Stimulated activated CD8-positive, alpha-beta memory T cell treated with anti-CD3 and anti-CD28 coated beads, Interleukin-4, amount 100 ng/mL, for 48 hours (primary cell): Measurements from ENCODE around the gene ERV3-1.
"Not testable (repeated sequence)": the region's sequence is repeated elsewhere in the genome, so short reads cannot be mapped to it uniquely, and the experiment has no call there.

ENCODE experiments used
- DNase-seq: peaks from one replicate; pipeline ENCODE4 v3.0.0-alpha.2; 2020

The ERV3-1 gene

DNA sequence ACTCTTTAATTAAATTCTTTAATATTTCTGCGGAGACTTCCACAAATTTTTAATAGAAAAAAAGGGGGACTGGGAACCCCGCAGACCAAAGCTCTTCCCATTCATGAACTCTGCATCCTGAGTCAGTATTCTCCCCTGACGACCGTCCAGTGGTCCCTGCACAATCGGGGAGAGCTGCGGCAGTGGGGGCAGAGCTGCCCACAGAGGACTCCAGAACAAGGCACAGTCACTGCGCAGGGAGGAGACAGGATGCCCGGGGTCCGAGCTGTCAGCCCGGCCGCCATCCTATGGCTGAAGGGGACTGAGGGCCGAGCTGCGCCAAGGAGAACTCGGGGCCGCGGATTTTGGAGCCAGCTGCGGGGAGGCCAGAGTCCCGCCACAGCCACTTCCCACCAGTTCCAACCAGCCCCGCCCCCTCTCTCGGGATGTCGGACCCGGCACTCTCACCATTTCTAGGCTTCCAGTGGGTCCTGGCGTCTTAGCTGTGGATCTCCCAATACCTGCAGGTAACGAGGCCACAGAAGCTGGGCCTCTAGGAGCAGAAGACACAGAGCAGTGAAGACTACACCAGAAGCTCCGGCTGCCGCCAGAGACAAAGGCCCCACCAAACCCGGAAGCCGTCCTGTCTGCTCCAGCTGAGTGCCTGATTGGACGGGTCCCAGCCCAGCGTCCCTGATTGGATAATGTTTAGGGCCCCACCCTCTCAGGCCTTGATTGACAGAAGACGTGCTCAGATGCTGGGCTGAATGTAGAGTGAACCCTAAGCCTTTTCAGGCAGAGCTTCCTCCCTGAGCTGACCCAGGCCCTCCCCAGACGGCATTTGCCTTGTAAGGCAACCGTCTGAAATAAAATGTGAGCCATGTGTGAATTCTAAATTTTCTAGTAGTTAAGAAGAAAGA is at the start of gene ERV3-1:
Gene ERV3-1, minus strand, starts transcription at position 594 of the 899 bp plus-strand sequence. CDS start 13,661 bp downstream, outside the sequence.
- DNase-seq = peak; percentile 90

- DNase-seq = not testable (repeated sequence)
These were observed 49.3 kb upstream of the ERV3-1 start for GRCh38 chr7:65055786-65056185.

GRCh38 chr7:65054466-65054994 is 48.0 kb upstream of the ERV3-1 start:
- not testable (repeated sequence) for DNase-seq

DNA sequence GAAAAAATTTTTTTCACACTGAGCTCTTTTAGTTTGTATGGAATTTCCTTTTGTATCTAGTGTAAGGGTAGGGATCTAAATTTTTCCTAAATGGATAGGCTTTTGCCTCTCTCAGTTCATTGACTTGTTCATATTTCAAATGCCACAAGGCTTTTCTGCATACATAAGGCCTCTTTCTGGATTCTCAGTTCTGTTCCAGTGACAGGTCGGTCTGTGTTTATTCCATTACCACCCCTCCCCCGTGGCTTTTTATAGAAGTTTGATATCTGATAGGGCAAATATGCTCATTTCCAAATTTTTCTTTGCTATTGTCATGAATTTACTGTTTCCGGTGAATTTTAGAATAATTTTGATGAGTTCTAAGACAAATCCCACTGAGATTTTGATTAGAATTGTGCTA is 45.2 kb upstream of the ERV3-1 start:
- not testable (repeated sequence) for DNase-seq

- DNase-seq = not testable (repeated sequence)
These were observed 44.7 kb upstream of the ERV3-1 start for GRCh38 chr7:65051139-65051538.

GRCh38 chr7:65046329-65046728 is 39.8 kb upstream of the ERV3-1 start:
- DNase-seq = not testable (repeated sequence)

DNA sequence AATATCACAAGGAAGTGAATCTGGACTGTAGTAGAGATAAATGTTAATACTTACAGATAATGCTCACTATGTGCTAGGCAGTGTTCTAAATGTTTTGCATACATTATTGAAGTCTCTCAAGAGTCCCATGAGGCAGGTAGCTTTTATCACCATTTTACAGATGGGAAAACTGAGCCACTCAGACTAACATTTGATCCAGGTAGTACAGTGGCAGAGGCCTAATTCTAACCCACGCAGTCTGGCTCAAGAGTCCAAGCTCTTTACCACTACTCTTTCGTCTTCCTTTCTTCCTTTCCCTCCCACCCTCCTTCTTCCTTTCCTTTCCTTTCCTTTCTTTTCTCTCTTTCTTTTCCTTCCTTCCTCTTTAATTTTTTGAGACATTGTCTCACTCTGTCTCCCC is 39.1 kb upstream of the ERV3-1 start:
- DNase-seq = not testable (repeated sequence)

DNA sequence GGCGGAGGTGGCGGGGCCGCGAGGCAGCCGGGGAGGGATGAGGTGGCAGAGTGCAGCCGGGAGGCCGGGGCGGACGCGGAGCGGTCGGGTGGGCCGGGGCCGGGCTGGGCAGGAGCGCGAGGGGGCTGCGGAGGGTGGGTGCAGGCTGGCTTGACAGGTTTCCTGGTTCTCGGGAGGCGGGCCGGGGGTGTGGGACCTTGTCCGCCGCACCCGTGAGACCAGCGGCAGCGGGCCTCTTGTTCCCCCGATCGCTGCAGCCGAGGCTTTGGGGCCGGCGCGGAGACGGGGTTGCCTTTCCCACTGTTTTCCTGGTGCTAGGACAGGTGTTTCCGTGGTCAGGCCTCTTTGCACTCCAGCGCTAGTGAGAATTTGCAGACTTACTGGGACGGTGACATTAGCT is 32.3 kb upstream of the ERV3-1 start:
- DNase-seq = peak; percentile 41

DNA sequence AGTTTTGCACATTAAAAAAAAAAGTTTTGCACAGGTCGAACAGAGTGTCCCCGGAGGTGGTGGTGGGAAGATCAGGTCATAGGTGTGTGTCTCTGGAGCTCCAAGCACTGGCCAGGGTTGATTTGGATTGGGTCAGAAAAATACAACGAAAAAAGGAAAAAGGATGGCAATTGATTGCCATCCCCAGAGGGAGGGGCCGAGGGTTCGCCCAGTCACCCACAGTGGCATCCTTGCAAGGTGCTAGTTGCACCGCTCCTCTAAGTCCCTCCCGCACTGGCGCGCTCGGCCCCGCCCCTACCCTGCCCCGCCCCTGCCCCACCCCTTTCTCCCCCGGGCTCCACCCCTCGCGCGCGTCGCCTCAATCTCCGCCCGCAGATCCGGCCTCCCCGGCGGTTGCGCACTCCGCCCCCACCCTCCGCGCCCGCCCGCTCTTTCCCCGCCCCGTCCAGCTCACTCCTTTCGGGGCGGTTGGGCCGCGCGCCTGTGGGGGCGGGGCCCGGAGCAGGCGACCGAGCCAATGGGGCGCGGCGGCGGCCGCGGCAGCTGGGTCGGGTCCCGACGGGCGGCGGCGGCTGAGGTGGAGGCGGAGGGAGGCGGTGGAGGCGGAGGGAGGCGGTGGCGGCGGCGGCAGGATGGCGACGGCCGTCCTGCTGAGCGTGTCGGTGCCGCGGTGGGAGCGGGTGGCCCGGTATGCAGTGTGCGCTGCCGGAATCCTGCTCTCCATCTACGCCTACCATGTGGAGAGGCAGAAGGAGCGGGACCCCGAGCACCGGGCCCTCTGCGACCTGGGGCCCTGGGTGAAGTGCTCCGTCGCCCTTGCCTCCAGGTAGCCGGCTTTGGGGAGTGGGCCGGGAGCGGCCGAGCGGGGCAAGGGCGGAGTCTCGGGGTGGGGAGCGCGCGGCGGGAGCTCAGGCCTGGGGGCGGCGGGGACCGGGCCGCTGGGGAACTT is 31.5 kb upstream of the ERV3-1 start:
- DNase-seq = peak; percentile 89

DNA sequence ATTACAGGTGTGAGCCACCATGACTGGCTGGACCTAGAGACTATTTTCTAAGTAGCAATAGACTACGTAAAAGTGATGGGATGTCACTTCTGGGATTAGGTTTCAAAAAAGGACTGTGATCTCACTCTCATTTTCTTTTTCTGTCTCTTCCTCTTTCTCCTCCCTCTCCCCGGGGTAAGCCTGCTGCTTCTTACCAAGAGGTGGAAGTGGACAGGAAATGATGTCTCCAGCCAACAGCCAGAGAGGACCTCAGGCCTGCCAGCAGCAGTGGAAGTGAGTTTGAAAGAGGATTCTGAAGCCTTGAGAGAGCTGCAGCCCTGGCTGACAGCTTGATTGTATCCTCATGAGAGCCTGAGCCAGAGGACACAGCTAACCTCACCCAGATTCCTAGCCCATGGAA is 30.0 kb upstream of the ERV3-1 start:
- DNase-seq = not testable (repeated sequence)

DNA sequence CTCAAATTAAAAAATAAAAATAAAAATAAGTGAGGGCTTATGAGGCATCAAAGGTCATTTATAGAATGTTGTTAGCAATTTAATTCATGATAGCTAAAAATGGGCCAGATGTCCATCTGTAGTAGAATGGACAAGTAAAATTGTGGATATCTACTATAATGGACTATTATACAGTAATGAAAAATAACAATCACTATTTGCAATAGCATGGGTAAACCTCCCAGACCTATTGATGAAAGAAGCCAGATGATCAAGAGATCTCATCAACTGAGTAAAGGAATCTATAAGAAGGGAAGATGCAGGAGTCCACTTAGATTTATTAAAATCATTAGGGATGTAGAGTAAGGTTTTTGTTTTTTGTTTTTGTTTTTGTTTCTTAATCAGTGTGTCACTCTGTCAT is 29.0 kb upstream of the ERV3-1 start:
- not testable (repeated sequence) for DNase-seq

- DNase-seq = not testable (repeated sequence)
These were observed 27.8 kb upstream of the ERV3-1 start for GRCh38 chr7:65034120-65034782.

DNA sequence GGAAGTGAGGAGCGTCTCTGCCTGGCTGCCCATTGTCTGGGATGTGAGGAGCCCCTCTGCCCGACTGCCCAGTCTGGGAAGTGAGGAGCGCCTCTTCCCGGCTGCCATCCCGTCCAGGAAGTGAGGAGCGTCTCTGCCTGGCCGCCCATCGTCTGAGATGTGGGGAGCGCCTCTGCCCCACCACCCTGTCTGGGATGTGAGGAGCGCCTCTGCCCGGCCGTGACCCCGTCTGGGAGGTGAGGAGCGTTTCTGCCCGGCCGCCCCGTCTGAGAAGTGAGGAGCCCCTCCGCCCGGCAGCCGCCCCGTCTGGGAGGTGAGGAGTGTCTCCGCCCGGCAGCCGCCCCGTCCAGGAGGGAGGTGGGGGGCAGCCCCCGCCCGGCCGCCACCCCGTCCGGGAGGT is 26.9 kb upstream of the ERV3-1 start:
- DNase-seq = not testable (repeated sequence)

GRCh38 chr7:65025023-65025422 is 18.5 kb upstream of the ERV3-1 start:
- DNase-seq = not testable (repeated sequence)

DNA sequence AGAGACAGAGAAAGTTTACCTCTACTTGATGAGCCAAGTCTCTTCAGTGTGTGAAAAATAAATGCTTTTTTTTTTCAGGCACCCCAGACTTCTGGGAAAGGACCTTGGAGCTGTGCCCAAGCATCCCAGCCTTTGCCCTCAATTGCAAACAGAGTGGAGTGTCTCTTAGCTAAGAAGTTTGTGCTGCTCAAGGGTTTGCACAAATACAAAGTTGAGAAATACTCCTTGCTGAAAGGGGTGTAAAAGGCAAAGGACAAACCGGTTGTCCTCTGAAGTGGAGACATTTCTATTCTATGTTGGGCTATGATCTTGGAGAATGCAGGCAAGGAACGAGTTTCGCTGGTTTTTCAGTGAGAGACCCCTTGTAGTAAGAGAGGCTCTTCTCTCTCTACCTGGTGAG is 14.5 kb upstream of the ERV3-1 start:
- not testable (repeated sequence) for DNase-seq

DNA sequence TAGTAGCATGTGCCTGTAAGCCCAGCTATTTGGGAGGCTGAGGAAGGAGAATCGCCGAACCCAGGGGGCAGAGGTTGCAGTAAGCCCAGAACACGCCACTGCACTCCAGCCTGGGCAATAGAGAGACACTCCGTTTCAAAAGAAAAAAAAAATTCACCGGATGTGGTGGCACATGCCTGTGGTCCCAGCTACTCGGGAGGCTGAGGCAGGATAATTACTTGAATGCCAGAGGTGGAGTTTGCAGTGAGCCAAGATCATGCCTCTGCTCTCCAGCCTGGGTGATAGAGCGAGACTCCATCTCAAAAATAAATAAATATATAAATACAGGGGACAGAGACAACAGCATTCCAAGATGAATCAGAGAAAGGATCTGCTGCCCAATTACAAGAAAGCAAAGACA is 3.4 kb upstream of the ERV3-1 start:
- DNase-seq = not testable (repeated sequence)

- not testable (repeated sequence) for DNase-seq
These were observed 2.9 kb upstream of the ERV3-1 start for GRCh38 chr7:65009394-65009793.

DNA sequence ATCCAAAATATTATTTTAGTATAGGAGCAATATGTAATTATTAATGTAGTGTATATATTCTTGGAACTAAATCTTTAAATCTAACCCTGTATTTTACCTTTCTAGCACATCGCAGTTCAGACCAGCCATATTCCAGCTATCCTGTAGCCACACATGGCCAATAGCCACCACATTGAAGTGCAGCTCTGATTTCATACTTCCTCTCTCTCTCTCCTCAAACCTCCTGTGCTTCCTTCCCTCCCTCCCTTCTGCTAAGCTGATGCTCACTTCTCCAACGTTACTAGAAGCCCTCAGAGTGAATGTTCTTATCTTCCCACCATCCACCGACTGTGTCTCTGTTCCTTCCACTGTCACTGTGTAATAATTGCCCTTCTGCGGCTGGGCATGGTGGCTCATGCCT is 549 bp upstream of the ERV3-1 start:
- DNase-seq = not testable (repeated sequence)

DNA sequence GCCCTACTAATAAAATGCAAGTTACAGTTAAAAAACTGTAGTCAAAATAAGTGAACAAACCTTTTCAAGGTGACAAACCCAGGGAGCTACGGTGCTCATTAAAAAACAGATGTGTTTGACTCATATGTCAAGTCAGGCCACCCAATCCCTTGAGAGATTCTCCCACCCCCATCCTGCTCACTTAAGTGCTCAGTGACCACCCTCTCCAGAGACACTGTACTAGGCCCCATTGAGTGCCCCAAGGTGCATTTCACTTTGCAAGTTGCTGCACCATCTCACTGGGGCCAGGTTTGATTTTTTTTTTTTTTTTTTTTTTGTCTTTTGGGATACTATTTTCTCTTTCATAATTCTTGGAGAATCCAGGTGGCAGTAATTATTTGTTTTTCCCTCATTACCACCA is 1.9 kb downstream of the ERV3-1 start:
- no peak for DNase-seq

GRCh38 chr7:65002972-65003585 is 3.4 kb downstream of the ERV3-1 start:
- DNase-seq = no peak

DNA sequence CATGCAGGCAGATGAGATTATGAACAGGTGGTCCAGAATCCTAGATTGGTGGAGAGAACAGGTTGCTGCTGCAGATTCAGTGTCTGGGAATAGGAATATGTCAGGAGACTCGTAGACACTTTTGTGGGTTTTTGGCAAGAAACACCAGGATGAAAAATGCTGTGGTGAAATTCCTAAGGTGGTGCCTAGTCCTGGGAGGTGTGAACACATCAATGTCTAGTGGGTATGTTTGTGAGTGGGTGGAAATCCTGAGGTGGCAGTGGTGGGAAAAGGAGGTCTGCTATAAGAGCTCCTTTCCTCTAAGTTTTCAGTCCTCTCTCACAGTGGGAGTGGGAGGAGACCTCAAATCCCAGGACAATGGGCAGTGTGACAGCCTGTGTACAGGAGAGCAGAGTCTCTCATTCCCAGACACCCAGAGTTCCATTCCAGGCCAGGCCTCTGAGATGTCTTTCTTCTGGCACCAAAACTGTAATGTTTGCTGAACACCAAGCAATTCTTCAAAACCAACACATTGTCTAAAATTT is 5.1 kb downstream of the ERV3-1 start:
- no peak for DNase-seq
